GM18502 (cell line): ENCODE results near the gene LSR.

ENCODE experiments used
- ATAC-seq: cut with Tn5 transposase; IDR thresholded peaks from one replicate; pipeline ENCODE4 v1.9.1; 2021; ENCODE audit warnings: mild to moderate bottlenecking; ENCODE audit not compliant: unreplicated experiment, poor library complexity

The LSR gene

GRCh38 chr19:35297922-35298321 lies 49.1 kb downstream of the LSR start:
- no peak for ATAC-seq

GRCh38 chr19:35298561-35298972 lies 49.8 kb downstream of the LSR start:
- no peak for ATAC-seq

GRCh38 chr19:35299523-35300338 lies 50.9 kb downstream of the LSR start:
- ATAC-seq = no peak

- ATAC-seq = no peak
These were observed 51.5 kb downstream of the LSR start for GRCh38 chr19:35300339-35300649.

GRCh38 chr19:35301961-35302360 lies 53.2 kb downstream of the LSR start:
- ATAC-seq = no peak

- ATAC-seq = no peak
These were observed 53.6 kb downstream of the LSR start for GRCh38 chr19:35302446-35302845.

- ATAC-seq = no peak
These were observed 54.6 kb downstream of the LSR start for GRCh38 chr19:35303357-35303915.

GRCh38 chr19:35304036-35304435 lies 55.2 kb downstream of the LSR start:
- no peak for ATAC-seq

- no peak for ATAC-seq
These were observed 56.4 kb downstream of the LSR start for GRCh38 chr19:35305181-35305580.

GRCh38 chr19:35306473-35307246 lies 57.9 kb downstream of the LSR start:
- ATAC-seq = no peak

- ATAC-seq = no peak
These were observed 59.1 kb downstream of the LSR start for GRCh38 chr19:35307931-35308330.

- no peak for ATAC-seq
These were observed 60.1 kb downstream of the LSR start for GRCh38 chr19:35308910-35309309.

- ATAC-seq = no peak
These were observed 60.9 kb downstream of the LSR start for GRCh38 chr19:35309481-35310279.

- ATAC-seq = no peak
These were observed 61.5 kb downstream of the LSR start for GRCh38 chr19:35310331-35310730.

- no peak for ATAC-seq
These were observed 62.1 kb downstream of the LSR start for GRCh38 chr19:35310811-35311465.

- ATAC-seq = no peak
These were observed 63.3 kb downstream of the LSR start for GRCh38 chr19:35311901-35312665.

GRCh38 chr19:35313587-35313986 lies 64.8 kb downstream of the LSR start:
- ATAC-seq = no peak

- no peak for ATAC-seq
These were observed 65.2 kb downstream of the LSR start for GRCh38 chr19:35314031-35314430.

- no peak for ATAC-seq
These were observed 66.2 kb downstream of the LSR start for GRCh38 chr19:35314858-35315470.
